Trophoblast cell (in vitro differentiated cells and primary cell): ENCODE measurements around the gene MINDY1. TPM values are rescaled to one million over a fixed set of nuclear protein-coding genes. Genes with fewer than 3 reads are reported as not detected.
A peak's percentile ranks its signal among the peaks of the same experiment; 100 is the strongest.

Experiments
- DNase-seq, 2 donors: peaks; one replicate each; pipeline ENCODE4 v3.0.0-alpha.2; 2016
- H2AFZ ChIP-seq: 2 replicates; pipeline ENCODE4 v1.6.1; 2013; ENCODE audit warnings: low read length, moderate library complexity, mild to moderate bottlenecking; ENCODE audit not compliant: insufficient read depth, poor library complexity
- H2AK5ac ChIP-seq: 2 replicates; pipeline ENCODE4 v1.6.1; 2013; ENCODE audit warnings: mild to moderate bottlenecking, low read length
- H2BK120ac ChIP-seq: 2 replicates; pipeline ENCODE4 v1.6.1; 2013; ENCODE audit warnings: low read length, mild to moderate bottlenecking, moderate library complexity; ENCODE audit not compliant: insufficient read depth, poor library complexity
- H2BK12ac ChIP-seq: 2 replicates; pipeline ENCODE4 v1.6.1; 2013; ENCODE audit warnings: mild to moderate bottlenecking, low read length, moderate library complexity
- H2BK5ac ChIP-seq: 2 replicates; pipeline ENCODE4 v1.6.1; 2013; ENCODE audit warnings: low read length, low read depth, moderate library complexity, mild to moderate bottlenecking; ENCODE audit not compliant: poor library complexity
- H3K14ac ChIP-seq: 2 replicates; pipeline ENCODE4 v1.6.1; 2013; ENCODE audit warnings: mild to moderate bottlenecking, low read length
- H3K18ac ChIP-seq: 2 replicates; pipeline ENCODE4 v1.6.1; 2013; ENCODE audit warnings: mild to moderate bottlenecking, low read length
- H3K23ac ChIP-seq: 2 replicates; pipeline ENCODE4 v1.6.1; 2013; ENCODE audit warnings: low read length
- H3K27ac ChIP-seq: 2 replicates; pipeline ENCODE4 v1.5.1; 2013; ENCODE audit warnings: low read depth, mild to moderate bottlenecking, inconsistent platforms, low read length, moderate library complexity
- H3K27me3 ChIP-seq: 2 replicates; pipeline ENCODE4 v1.6.1; 2013; ENCODE audit warnings: inconsistent platforms, mild to moderate bottlenecking, low read length, moderate library complexity; ENCODE audit not compliant: insufficient read depth
- H3K36me3 ChIP-seq, 2 experiments: 1 replicate in 1 of 2; 2 replicates in 1 of 2; pipeline ENCODE4 v1.6.1; 2013; ENCODE audit warnings: low read length in 2 of 2, mild to moderate bottlenecking in 2 of 2, moderate library complexity in 1 of 2; ENCODE audit not compliant: insufficient read depth in 2 of 2, control insufficient read depth in 1 of 2
- H3K4ac ChIP-seq: 2 replicates; pipeline ENCODE4 v1.6.1; 2013; ENCODE audit warnings: low read depth, mild to moderate bottlenecking, low read length, moderate library complexity
- H3K4me1 ChIP-seq, 2 experiments: 1 replicate in 1 of 2; 2 replicates in 1 of 2; pipeline ENCODE4 v1.6.1; 2013; ENCODE audit warnings: low read length in 2 of 2, mild to moderate bottlenecking in 2 of 2, moderate library complexity in 1 of 2; ENCODE audit not compliant: insufficient read depth in 2 of 2, control insufficient read depth in 1 of 2
- H3K4me2 ChIP-seq: 2 replicates; pipeline ENCODE4 v1.6.1; 2013; ENCODE audit warnings: inconsistent platforms, mild to moderate bottlenecking, low read length, moderate library complexity
- H3K4me3 ChIP-seq: 2 replicates; pipeline ENCODE4 v1.5.1; 2013; ENCODE audit warnings: mild to moderate bottlenecking, low read depth, low read length, inconsistent platforms
- H3K79me1 ChIP-seq: one replicate; pipeline ENCODE4 v1.6.1; 2013; ENCODE audit warnings: low read length
- H3K79me2 ChIP-seq: 2 replicates; pipeline ENCODE4 v1.6.1; 2013; ENCODE audit warnings: low read length, mild to moderate bottlenecking; ENCODE audit not compliant: control insufficient read depth, insufficient read depth, poor library complexity
- H3K9ac ChIP-seq: 2 replicates; pipeline ENCODE4 v1.6.1; 2013; ENCODE audit warnings: mild to moderate bottlenecking, low read length
- H3K9me3 ChIP-seq: 2 replicates; pipeline ENCODE4 v1.6.1; 2013; ENCODE audit warnings: low read depth, mild to moderate bottlenecking, control low read depth, inconsistent platforms, low read length; ENCODE audit not compliant: insufficient read depth
- H4K12ac ChIP-seq: 2 replicates; pipeline ENCODE4 v1.6.1; 2013; ENCODE audit warnings: low read depth, mild to moderate bottlenecking, low read length, moderate library complexity
- H4K8ac ChIP-seq: 2 replicates; pipeline ENCODE4 v1.6.1; 2013; ENCODE audit warnings: low read depth, mild to moderate bottlenecking, low read length, moderate library complexity
- H4K91ac ChIP-seq: one replicate; pipeline ENCODE4 v1.6.1; 2013; ENCODE audit warnings: low read depth, mild to moderate bottlenecking, low read length, moderate library complexity
- WGBS: extraction: QIAGEN DNeasy Blood & Tissue Kit; methylation state at CpG from one replicate; pipeline ENCODE4 v1.1.7; 2013; ENCODE audit warnings: missing lambda C conversion rate; ENCODE audit not compliant: insufficient read length, insufficient coverage; ENCODE audit errors: extremely low coverage; 5-methylcytosine and 5-hydroxymethylcytosine counted together
- polyA plus RNA-seq: library from polyadenylated mRNA; stranded (reverse); fragments of 200-250 nt; gene quantifications from 2 replicates; pipeline ENCODE4 v1.2.3, GENCODE V29; 2013

The MINDY1 gene, protein sequence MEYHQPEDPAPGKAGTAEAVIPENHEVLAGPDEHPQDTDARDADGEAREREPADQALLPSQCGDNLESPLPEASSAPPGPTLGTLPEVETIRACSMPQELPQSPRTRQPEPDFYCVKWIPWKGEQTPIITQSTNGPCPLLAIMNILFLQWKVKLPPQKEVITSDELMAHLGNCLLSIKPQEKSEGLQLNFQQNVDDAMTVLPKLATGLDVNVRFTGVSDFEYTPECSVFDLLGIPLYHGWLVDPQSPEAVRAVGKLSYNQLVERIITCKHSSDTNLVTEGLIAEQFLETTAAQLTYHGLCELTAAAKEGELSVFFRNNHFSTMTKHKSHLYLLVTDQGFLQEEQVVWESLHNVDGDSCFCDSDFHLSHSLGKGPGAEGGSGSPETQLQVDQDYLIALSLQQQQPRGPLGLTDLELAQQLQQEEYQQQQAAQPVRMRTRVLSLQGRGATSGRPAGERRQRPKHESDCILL
- polyA plus RNA-seq = 2.8 and 3.1 TPM in 2 replicates

DNA sequence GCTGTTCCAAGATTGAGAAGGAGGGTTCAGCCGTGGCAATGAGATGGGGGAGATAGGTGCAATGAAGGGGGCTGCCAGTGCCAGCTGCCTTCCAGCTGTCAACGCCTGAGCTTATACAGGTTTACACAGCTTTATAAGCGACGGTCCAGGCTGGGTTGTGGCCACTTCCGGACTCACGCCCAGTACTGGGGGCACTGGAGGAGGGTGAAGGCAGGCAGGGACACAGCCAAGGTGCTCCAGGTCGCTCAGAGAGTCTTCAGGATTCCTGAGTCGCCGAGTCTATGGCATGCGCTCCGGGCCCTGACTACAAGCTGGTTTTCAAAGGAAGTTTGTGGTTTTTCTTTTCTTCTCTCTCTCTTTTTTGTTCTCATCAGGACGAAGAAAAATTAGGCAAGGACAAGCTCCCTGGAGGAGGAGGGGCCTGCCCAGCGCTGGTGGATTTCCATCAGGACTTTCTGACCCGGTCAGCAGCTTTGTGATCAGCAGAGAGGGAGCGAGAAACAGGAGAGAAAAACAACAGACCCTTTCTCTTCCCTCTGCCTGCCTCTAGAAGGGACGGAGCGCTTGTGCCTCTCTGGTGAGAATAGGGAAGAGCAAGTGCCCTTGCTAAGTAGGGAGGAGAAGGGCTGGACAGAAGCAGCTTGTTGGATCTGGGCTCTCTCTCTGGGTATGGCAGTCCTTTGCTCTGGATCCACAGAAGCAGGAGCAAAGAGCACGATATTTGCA, at the start of gene MINDY1:
TSS of gene MINDY1 (minus strand) at position 576 of the 726 bp plus-strand sequence. CDS start 4,285 bp downstream, outside the sequence.
- H3K9me3 ChIP-seq = no peaks in the 10 kb centered on the region
- no peaks in the 10 kb centered on the region for H3K27me3 ChIP-seq
- peak within 1 kb of the TSS; percentile 37 for H4K12ac ChIP-seq
- no peaks in the 10 kb centered on the region for H3K36me3 ChIP-seq
- no CpG with 5 or more reads among the region's 18 CpGs for WGBS
- H4K91ac ChIP-seq = peak within 1 kb of the TSS; percentile 67
- H3K18ac ChIP-seq = peak within 1 kb of the TSS; percentile 26
- H3K4me1 ChIP-seq = peaks cover 6 to 8% of the 10 kb centered on the region in 2 experiments
- H3K4ac ChIP-seq = peak within 1 kb of the TSS; percentile 48
- peak; percentile 52 to 82 for DNase-seq
- no peak within 1 kb of the TSS for H2BK5ac ChIP-seq
- H3K4me3 ChIP-seq = no peak within 1 kb of the TSS
- no peak within 1 kb of the TSS for H2BK12ac ChIP-seq
- no peak within 1 kb of the TSS for H3K23ac ChIP-seq
- peak within 1 kb of the TSS; percentile 65 for H3K27ac ChIP-seq
- peak within 1 kb of the TSS; percentile 20 for H2AK5ac ChIP-seq
- H3K14ac ChIP-seq = peak within 1 kb of the TSS; percentile 54
- H2BK120ac ChIP-seq = peak within 1 kb of the TSS; percentile 54
- H3K9ac ChIP-seq = no peak within 1 kb of the TSS
- peak within 1 kb of the TSS; percentile 89 for H4K8ac ChIP-seq
- peaks cover 4% of the 10 kb centered on the region for H3K79me2 ChIP-seq
- H3K79me1 ChIP-seq = peaks cover 5% of the 10 kb centered on the region
- H2AFZ ChIP-seq = peak within 1 kb of the TSS; percentile 81
- H3K4me2 ChIP-seq = peak within 1 kb of the TSS; percentile 62

DNA sequence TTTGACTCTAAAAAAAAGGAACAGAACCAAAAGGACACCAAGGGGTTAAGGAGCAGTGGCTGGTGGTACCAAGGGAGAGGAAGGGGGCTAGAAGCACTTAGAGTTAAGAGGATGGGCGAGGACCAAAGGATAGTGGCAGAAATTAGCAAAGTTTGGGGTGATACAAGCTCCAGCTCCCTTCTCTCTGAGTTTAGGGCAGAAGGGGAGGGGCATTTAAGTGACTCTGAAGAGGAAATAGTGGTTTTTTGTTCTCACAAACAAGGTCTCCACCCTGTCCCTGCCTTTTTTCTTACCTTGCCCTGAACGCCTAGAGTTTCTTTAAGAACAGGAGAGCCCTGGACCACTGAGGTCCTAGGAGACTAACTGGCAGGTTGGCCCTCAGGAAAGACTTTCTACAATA, 49.4 kb upstream of the MINDY1 start:
- H3K36me3 ChIP-seq = peaks cover 36 to 60% of the 10 kb centered on the region in 2 experiments
- no peak overlapping the region for H2BK120ac ChIP-seq
- no peak overlapping the region for H2BK5ac ChIP-seq
- no peak overlapping the region for H3K4me2 ChIP-seq
- peaks cover 21 to 23% of the 10 kb centered on the region in 2 experiments for H3K4me1 ChIP-seq
- no peak overlapping the region for H4K91ac ChIP-seq
- H3K79me1 ChIP-seq = peaks cover 27% of the 10 kb centered on the region
- H3K23ac ChIP-seq = no peak overlapping the region
- WGBS = no CpG with 5 or more reads among the region's 2 CpGs
- no peak overlapping the region for H2BK12ac ChIP-seq
- no peak overlapping the region for H3K9ac ChIP-seq
- no peak overlapping the region for H4K8ac ChIP-seq
- H3K27me3 ChIP-seq = no peaks in the 10 kb centered on the region
- H2AK5ac ChIP-seq = no peak overlapping the region
- H3K4ac ChIP-seq = peak overlapping the region; percentile 60
- peak overlapping the region; percentile 21 for H3K18ac ChIP-seq
- H3K9me3 ChIP-seq = no peaks in the 10 kb centered on the region
- peak overlapping the region; percentile 4 for H3K27ac ChIP-seq
- DNase-seq = no peak
- H3K14ac ChIP-seq = no peak overlapping the region
- H3K79me2 ChIP-seq = peaks cover 39% of the 10 kb centered on the region
- H4K12ac ChIP-seq = no peak overlapping the region
- no peak overlapping the region for H2AFZ ChIP-seq
- no peak overlapping the region for H3K4me3 ChIP-seq

DNA sequence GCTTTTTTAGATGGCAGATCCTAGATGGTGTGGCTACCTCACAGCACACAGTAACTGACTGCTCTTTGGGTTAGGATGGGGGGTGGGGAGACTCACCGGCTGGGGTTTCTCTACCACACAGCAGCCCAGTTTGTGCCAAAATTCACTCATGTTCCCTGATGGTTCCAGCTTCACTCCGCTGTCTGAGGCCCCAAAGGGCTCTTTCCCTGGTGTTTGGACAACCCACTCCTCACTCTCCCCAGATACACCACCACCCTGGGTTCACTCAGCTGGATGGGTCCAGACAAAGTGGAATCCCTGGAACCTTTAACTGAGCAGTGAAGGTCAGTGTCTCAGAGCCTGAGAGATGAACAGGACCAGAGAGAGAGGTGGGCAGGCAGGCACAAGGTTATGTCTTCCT, 48.9 kb upstream of the MINDY1 start:
- Histone ChIP-seq H3K4me2 (no peak overlapping the region), H2BK120ac (no peak overlapping the region), H2BK5ac (no peak overlapping the region), H3K18ac (peak overlapping the region; percentile 6), H4K8ac (no peak overlapping the region), H3K79me1 (peaks cover 24% of the 10 kb centered on the region), H2AFZ (no peak overlapping the region), H3K4me1 (peaks cover 21 to 23% of the 10 kb centered on the region in 2 experiments), H2AK5ac (no peak overlapping the region), H3K9ac (no peak overlapping the region), H3K14ac (no peak overlapping the region), H4K91ac (no peak overlapping the region), H3K9me3 (no peaks in the 10 kb centered on the region), H3K36me3 (peaks cover 36 to 60% of the 10 kb centered on the region in 2 experiments), H3K27ac (no peak overlapping the region), H3K4ac (peak overlapping the region; percentile 60), H3K4me3 (no peak overlapping the region), H4K12ac (no peak overlapping the region), H3K23ac (no peak overlapping the region), H3K79me2 (peaks cover 36% of the 10 kb centered on the region), H3K27me3 (no peaks in the 10 kb centered on the region), H2BK12ac (no peak overlapping the region)
- DNase-seq = no peak
- WGBS = no CpG with 5 or more reads among the region's 2 CpGs

DNA sequence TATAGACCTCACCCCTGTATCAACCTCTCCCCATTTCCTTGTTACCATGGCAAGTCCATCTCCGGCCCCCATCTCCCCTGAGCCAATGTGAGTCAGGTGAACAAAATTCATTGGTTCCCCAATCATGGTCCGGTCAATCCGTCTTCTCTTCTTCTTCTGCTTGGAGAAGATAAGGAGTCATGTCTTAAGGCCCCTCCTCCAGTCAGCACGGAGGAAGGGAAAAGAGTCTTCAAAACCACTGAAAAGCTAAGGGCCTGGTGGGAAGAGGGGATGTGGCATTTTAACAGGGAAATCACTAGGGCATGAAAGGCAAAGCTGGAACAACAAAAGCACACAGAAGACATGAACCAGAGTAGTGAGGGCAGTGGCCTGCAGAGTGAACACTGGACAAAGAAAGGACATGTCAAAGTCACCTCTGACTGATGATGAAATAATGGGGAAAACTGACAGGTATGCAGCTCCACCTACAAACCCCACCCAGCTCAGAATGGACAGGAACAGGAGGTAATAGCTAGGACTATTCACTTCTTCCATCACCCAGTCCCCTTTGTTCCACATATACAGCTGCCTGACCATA, 48.4 kb upstream of the MINDY1 start:
- no peaks in the 10 kb centered on the region for H3K9me3 ChIP-seq
- H4K12ac ChIP-seq = no peak overlapping the region
- peaks cover 21% of the 10 kb centered on the region for H3K79me1 ChIP-seq
- H3K27me3 ChIP-seq = no peaks in the 10 kb centered on the region
- no peak overlapping the region for H4K91ac ChIP-seq
- peaks cover 36 to 60% of the 10 kb centered on the region in 2 experiments for H3K36me3 ChIP-seq
- H3K18ac ChIP-seq = peak overlapping the region; percentile 6
- H3K79me2 ChIP-seq = peaks cover 36% of the 10 kb centered on the region
- no peak overlapping the region for H3K4ac ChIP-seq
- H3K23ac ChIP-seq = no peak overlapping the region
- no peak overlapping the region for H3K4me3 ChIP-seq
- no peak for DNase-seq
- H3K4me2 ChIP-seq = no peak overlapping the region
- H2BK120ac ChIP-seq = no peak overlapping the region
- H3K27ac ChIP-seq = no peak overlapping the region
- no CpG with 5 or more reads among the region's 4 CpGs for WGBS
- no peak overlapping the region for H4K8ac ChIP-seq
- H3K4me1 ChIP-seq = peaks cover 21 to 23% of the 10 kb centered on the region in 2 experiments
- no peak overlapping the region for H2BK12ac ChIP-seq
- no peak overlapping the region for H2AK5ac ChIP-seq
- H3K14ac ChIP-seq = no peak overlapping the region
- no peak overlapping the region for H3K9ac ChIP-seq
- H2BK5ac ChIP-seq = no peak overlapping the region
- H2AFZ ChIP-seq = no peak overlapping the region
